HG03457 (cell line): ENCODE results near the gene MS4A15.

Experiments used
- ATAC-seq: cut with Tn5 transposase; IDR thresholded peaks from one replicate; pipeline ENCODE4 v1.9.1; 2021; ENCODE audit warnings: moderate number of reproducible peaks; ENCODE audit not compliant: unreplicated experiment

Gene MS4A15

DNA sequence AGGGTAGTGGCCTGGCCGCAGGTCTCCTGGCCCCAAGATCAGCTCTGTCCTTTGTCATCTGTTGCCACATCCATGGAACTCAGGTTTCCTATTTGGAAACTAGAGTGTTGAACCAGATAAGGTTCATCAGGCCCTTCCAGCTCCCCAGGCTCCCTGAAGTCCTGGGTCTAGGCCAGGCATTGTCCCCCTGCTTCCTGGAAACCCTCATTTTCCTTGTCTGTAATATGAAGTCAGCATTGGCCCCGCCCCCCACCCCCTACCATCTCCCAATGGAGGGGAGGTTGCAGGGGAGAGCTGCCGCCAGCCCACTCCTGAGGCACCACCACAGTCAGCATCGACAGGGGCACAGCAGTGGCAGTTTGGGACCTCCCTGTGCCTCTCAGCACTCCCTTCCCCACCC, 19.5 kb downstream of the MS4A15 start:
- no peak for ATAC-seq

GRCh38 chr11:60777106-60777505, 20.4 kb downstream of the MS4A15 start:
- ATAC-seq, result no peak

- ATAC-seq, result no peak
These were observed 20.9 kb downstream of the MS4A15 start for GRCh38 chr11:60777572-60777971.

GRCh38 chr11:60780065-60780464, 23.4 kb downstream of the MS4A15 start:
- ATAC-seq, result no peak

DNA sequence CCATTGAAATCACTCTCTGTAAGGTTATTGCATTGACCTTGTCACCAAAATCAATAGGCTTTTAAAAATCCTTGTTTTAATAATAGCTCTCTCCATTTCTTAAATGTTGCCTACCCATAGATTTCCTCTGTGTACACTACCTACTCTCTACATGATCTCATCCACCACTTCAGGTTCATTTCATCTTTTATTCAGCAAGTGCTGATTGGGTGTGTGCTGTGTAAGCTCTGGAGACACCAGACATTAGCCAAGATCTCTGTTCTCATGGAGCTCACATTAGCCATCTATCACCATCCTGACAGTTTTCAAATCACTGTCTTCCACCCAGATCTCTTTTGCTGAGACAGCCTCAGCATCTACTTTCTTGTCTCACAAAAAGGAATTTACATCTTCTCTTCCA, 24.1 kb downstream of the MS4A15 start:
- ATAC-seq, result no peak

- no peak for ATAC-seq
These were observed 24.8 kb downstream of the MS4A15 start for GRCh38 chr11:60781286-60781980.

- ATAC-seq, result no peak
These were observed 25.3 kb downstream of the MS4A15 start for GRCh38 chr11:60781981-60782316.

DNA sequence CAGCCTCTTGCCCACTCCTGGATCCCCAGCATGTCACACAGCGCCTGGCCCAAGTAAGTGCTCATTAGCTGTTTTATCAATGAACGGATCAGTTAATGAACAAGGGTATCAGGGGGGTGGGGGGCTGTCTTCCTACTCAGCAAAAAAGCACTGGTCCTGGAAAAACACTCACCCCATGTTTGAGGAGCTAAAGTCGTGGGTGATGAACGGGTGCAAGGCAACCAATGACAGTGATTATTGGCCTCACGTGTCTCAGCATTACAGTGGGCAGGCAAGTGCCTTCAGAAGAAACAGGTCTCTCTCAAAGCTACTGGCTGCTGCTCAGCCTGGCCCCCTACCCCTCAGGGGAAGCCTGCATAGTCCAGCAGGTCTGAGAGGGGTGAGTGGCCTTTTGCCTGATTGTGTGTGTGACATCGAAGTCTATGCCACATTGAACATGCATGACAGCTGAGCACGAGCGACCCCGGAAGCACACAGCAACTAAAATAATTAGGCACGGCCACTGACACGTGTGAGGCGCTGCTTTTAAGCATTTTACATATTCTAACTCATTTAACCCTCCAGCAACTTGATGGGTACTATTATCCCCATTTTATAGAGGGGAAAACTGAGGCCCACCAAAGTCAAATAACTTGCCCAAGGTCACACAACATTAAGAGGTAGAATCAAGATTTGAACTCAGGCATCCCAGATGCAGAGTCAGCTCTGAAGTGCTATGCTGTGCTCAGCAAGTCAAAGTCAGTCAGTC, 25.9 kb downstream of the MS4A15 start:
- no peak for ATAC-seq

DNA sequence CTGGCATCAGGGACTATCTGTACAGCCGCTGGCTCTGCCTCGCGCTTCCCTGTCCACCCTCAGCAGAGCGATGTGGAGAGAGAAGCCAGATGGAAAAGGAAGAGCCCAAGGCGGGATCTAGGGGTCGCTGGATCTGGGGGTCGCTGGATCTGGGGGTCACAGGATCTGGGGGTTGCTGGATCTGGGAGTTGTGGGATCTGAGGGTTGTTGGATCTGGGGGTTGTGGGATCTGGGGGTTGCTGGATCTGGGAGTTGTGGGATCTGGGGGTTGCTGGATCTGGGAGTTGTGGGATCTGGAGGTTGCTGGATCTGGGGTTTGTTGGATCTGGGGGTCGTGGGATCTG, 26.4 kb downstream of the MS4A15 start:
- ATAC-seq, result no peak

DNA sequence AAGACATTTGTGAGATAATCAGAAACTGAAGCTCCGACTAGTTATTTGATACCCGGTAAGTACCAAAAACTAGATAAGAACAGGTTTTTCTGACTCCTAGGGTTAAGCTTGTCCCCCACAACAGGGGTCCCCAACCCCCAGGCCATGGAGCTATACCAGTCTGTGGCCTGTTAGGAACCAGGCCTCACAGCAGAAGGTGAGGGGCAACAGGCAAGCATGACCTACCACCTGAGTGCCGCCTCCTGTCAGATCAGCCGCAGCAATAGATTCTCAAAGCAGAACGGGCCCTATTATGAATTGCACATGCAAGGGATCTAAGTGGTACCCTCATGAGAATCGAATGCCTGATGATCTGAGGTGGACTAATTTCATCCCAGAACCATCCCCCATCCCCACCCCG, 27.2 kb downstream of the MS4A15 start:
- no peak for ATAC-seq

GRCh38 chr11:60785136-60785535, 28.5 kb downstream of the MS4A15 start, which contains the start of gene MS4A10:
TSS of gene MS4A10 (plus strand) at chr11:60785333. CDS start at chr11:60790336, 5,003 bp downstream.
- no peak for ATAC-seq

- ATAC-seq, result no peak
These were observed 29.2 kb downstream of the MS4A15 start for GRCh38 chr11:60785806-60786361.

GRCh38 chr11:60786811-60787567, 30.3 kb downstream of the MS4A15 start:
- ATAC-seq, result no peak

- ATAC-seq, result no peak
These were observed 31.9 kb downstream of the MS4A15 start for GRCh38 chr11:60788401-60789125.

- no peak for ATAC-seq
These were observed 34.1 kb downstream of the MS4A15 start for GRCh38 chr11:60790726-60791125.

DNA sequence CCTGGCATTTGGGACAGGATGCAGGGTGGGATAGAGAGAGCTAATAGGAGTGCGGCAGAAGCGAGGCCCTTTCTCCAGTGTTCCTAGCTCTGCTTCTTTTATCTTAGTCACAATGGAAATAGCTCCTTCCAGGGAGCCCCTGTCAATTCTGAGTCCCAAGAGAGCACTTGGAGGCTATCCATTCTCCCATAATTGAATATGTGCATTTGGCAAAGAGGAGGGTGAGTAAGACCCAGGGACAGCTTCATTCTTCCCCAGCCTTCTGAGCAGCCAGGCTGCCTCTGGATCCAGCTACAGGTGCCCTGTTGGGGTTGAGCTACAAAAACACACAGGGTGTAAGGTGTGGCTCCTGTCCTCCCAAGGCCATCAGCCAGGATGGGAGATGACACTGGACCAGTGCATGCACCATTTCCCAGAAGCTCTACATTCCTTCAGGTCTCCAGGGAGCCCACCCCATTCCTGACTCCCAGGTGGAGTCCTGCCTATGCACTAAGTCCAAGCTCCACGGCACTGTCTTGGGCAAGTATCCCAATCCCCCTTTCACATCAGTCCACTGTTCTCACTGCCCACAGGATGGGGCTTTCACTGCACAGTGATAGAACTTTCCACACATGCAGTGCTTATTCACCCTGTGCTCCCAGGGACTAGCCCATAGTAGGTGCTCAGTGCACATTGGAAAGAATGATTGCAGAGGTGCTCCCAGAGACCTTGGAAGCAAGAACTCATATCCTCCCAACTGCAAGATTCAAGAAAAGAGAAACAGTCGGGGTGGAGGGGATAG, 34.7 kb downstream of the MS4A15 start:
- ATAC-seq, result no peak

GRCh38 chr11:60792521-60792920, 35.9 kb downstream of the MS4A15 start:
- ATAC-seq, result no peak

GRCh38 chr11:60795291-60795690, 38.6 kb downstream of the MS4A15 start:
- ATAC-seq, result no peak

DNA sequence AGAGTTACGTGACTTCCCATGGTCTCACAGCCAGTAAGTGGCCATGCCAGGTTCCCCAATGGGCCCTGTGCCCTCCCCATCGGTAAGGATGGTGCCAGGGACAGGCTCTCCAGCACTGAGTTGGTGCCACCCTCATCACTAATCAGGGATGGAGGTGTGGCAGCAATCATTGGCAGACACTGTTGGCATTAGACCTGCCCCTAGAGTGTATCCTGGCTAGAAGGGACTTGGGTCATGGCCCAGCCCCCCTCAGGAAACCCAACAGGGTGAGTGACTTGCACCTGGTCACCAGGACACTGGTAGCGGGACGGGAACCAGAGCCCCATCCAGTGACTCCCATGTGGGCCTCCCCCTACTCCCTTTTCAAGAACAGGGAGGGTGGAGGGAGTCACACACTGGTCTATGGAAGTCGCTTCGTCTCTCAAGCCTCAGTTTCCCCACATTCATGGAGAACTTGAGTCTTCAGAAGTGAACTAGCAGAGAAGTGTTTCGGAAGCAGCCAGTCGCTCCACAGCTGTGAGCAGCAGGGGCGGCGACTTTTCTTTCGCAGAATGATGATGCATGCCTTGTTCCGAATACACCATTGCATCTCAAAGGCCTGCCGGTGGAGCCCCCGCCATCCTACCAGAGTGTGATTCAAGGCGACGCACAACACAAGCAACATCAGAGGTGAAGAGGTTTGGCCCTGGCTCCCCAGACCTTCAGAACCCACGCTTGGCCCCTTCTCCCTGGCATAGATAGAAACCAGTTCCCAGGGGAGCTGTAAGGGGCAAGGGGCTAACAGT, 41.4 kb downstream of the MS4A15 start:
- no peak for ATAC-seq
